NCI-H510A (cell line): Measurements from ENCODE around the gene ZDHHC19.
"Not testable (repeated sequence)": the region's sequence is repeated elsewhere in the genome, so short reads cannot be mapped to it uniquely, and the experiment has no call there.

Source experiments
- DNase-seq: peaks from one replicate; lab custom pipeline; 2025; lab: John Stamatoyannopoulos, UW

ZDHHC19 gene

GRCh38 chr3:196202516-196202970, 8.7 kb downstream of the ZDHHC19 start:
- DNase-seq: no peak

- no peak for DNase-seq
These were observed 12.1 kb downstream of the ZDHHC19 start for GRCh38 chr3:196198771-196199753.

- no peak for DNase-seq
These were observed 13.0 kb downstream of the ZDHHC19 start for GRCh38 chr3:196198081-196198675.

GRCh38 chr3:196197524-196197923, 13.7 kb downstream of the ZDHHC19 start:
- DNase-seq: no peak

GRCh38 chr3:196195664-196196265, 15.4 kb downstream of the ZDHHC19 start:
- DNase-seq: no peak

- DNase-seq: no peak
These were observed 16.7 kb downstream of the ZDHHC19 start for GRCh38 chr3:196194542-196194915.

- no peak for DNase-seq
These were observed 17.3 kb downstream of the ZDHHC19 start for GRCh38 chr3:196193736-196194541.

GRCh38 chr3:196193133-196193735, 18.0 kb downstream of the ZDHHC19 start:
- DNase-seq: no peak

GRCh38 chr3:196192524-196193051, 18.6 kb downstream of the ZDHHC19 start:
- no peak for DNase-seq

GRCh38 chr3:196192036-196192523, 19.1 kb downstream of the ZDHHC19 start:
- no peak for DNase-seq

GRCh38 chr3:196189566-196190347, 21.4 kb downstream of the ZDHHC19 start:
- DNase-seq: no peak

- DNase-seq: no peak
These were observed 24.3 kb downstream of the ZDHHC19 start for GRCh38 chr3:196186651-196187573.

GRCh38 chr3:196184881-196185280, 26.3 kb downstream of the ZDHHC19 start:
- DNase-seq: no peak

GRCh38 chr3:196184169-196184432, 27.1 kb downstream of the ZDHHC19 start:
- DNase-seq: not testable (repeated sequence)

- DNase-seq: no peak
These were observed 30.1 kb downstream of the ZDHHC19 start for GRCh38 chr3:196181127-196181546.

- DNase-seq: no peak
These were observed 30.9 kb downstream of the ZDHHC19 start for GRCh38 chr3:196180346-196180745.

GRCh38 chr3:196179380-196180308, 31.6 kb downstream of the ZDHHC19 start:
- DNase-seq: no peak

- DNase-seq: no peak
These were observed 32.2 kb downstream of the ZDHHC19 start for GRCh38 chr3:196178993-196179379.
